Esophagus squamous epithelium (tissue), 5 donors: Measurements from ENCODE around the gene DENND4A. TPM values are rescaled to one million over a fixed set of nuclear protein-coding genes. Genes with fewer than 3 reads are reported as not detected.

Source experiments
- DNase-seq: peaks from one replicate; lab custom pipeline; 2025; lab: John Stamatoyannopoulos, UW
- H3K27ac ChIP-seq, 4 donors: fragments of 200-600 bp; sonication (generic); one replicate each; pipeline ENCODE4 v1.5.1; 2016 to 2019; ENCODE audit warnings: mild to moderate bottlenecking in 1 of 4
- H3K27me3 ChIP-seq, 4 donors: fragments of 200-600 bp; sonication (generic); 1 replicate in 3 of 4; 2 replicates in 1 of 4; pipeline versions ENCODE4 v1.5.1 to v1.6.0; 2017 to 2021; ENCODE audit warnings: antibody characterized with exemption in 1 of 4
- H3K36me3 ChIP-seq, 3 donors: fragments of 200-600 bp; sonication (generic); one replicate each; pipeline ENCODE4 v1.5.1; 2016 to 2019
- H3K4me1 ChIP-seq, 3 donors: fragments of 200-600 bp; sonication (generic); one replicate each; pipeline ENCODE4 v1.5.1; 2017 to 2019
- H3K4me3 ChIP-seq, 4 donors: fragments of 200-600 bp; sonication (generic); 1 replicate in 3 of 4; 2 replicates in 1 of 4; pipeline ENCODE4 v1.5.1; 2016 to 2019; ENCODE audit warnings: mild to moderate bottlenecking in 2 of 4, moderate library complexity in 1 of 4
- H3K9me3 ChIP-seq, 3 donors: fragments of 200-600 bp; sonication (generic); one replicate each; pipeline ENCODE4 v1.5.1; 2016 to 2019
- POLR2A ChIP-seq, 4 donors: fragments of 450-650 bp; IDR thresholded peaks; one replicate each; pipeline ENCODE4 v1.6.1; 2017; ENCODE audit warnings: antibody characterized with exemption in 4 of 4, mild to moderate bottlenecking in 4 of 4, moderate library complexity in 3 of 4
- WGBS, 2 donors: methylation state at CpG; one replicate each; pipeline ENCODE4 v1.1.5; 2018; 5-methylcytosine and 5-hydroxymethylcytosine counted together
- intact Hi-C: fragments of 100-400 bp; cut with DNase I; formaldehyde crosslinking; loops from one replicate; pipeline ENCODE4 v1.15.0; 2022
- total RNA-seq, 4 donors: library from RNA; depleted of rRNA; stranded (reverse); fragments of >200 nt; gene quantifications; one replicate each; pipeline ENCODE4 v1.1.0, GENCODE V29; 2016
- TF ChIP-seq, protein P1 (sequence below), 6 experiments: fragments of 450-650 bp in 4 of 6; fragments of 200-600 bp in 2 of 6; sonication (generic) in 2 of 6; IDR thresholded peaks; one replicate each; pipeline ENCODE4 v1.5.1; 2016 to 2019; ENCODE audit warnings: antibody characterized with exemption in 6 of 6, mild to moderate bottlenecking in 4 of 6, moderate library complexity in 4 of 6
- donor health status: DM: yes; HTN: yes; CAD: no.

Gene DENND4A
- total RNA-seq, 4 donors from 2014 or later: 5.9 to 22.3 (median 10.9) TPM

DNA sequence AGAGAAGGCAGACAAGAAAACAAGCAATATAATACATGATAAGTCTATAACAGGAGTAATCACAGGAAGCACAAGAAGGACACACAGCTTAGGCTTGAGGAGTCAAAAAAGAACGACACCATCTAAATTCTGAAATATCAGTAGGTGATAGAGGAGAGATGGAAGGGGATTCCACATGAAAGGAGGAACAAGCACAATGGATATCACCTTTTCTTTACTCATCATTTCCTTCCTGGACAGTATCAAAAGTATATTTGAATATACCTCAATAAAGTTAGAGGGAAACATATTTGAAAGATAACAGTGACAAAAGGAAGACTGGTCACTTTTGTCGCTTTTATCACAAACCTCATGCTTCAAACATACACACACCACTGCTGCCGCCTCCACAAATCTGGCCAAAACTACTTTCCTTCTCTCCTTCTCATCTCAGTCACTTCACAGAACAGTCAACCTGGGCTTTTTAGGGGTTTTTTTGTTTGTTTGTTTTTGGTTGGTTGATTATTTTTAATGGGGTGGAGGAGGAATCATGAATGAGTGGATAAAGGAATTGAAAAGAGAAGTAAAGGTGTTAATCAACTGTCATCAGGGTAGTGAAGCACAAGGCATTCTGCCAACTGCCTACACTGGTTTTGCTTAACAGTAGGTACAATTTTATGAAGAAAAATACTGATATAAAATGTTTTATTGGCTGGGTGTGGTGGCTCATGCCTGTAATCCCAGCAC, 18.5 kb downstream of the DENND4A start:
- Histone ChIP-seq H3K4me1 (peaks cover 0 to 6% (median 0%) of the 10 kb centered on the region in 3 donors), H3K9me3 (no peaks in the 10 kb centered on the region), H3K27ac (no peak overlapping the region), H3K4me3 (no peak overlapping the region), H3K27me3 (no peaks in the 10 kb centered on the region), H3K36me3 (no peaks in the 10 kb centered on the region)
- 72 to 77% methylated on average over 3 of the region's 3 CpGs for WGBS, 2 donors
- no peak for TF ChIP-seq POLR2A (IDR thresholded peaks at IDR 0.05)
- TF ChIP-seq, protein P1, sequence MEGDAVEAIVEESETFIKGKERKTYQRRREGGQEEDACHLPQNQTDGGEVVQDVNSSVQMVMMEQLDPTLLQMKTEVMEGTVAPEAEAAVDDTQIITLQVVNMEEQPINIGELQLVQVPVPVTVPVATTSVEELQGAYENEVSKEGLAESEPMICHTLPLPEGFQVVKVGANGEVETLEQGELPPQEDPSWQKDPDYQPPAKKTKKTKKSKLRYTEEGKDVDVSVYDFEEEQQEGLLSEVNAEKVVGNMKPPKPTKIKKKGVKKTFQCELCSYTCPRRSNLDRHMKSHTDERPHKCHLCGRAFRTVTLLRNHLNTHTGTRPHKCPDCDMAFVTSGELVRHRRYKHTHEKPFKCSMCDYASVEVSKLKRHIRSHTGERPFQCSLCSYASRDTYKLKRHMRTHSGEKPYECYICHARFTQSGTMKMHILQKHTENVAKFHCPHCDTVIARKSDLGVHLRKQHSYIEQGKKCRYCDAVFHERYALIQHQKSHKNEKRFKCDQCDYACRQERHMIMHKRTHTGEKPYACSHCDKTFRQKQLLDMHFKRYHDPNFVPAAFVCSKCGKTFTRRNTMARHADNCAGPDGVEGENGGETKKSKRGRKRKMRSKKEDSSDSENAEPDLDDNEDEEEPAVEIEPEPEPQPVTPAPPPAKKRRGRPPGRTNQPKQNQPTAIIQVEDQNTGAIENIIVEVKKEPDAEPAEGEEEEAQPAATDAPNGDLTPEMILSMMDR (IDR thresholded peaks at IDR 0.05): no peak
- intact Hi-C loops: no loop called here
- no peak for DNase-seq

DNA sequence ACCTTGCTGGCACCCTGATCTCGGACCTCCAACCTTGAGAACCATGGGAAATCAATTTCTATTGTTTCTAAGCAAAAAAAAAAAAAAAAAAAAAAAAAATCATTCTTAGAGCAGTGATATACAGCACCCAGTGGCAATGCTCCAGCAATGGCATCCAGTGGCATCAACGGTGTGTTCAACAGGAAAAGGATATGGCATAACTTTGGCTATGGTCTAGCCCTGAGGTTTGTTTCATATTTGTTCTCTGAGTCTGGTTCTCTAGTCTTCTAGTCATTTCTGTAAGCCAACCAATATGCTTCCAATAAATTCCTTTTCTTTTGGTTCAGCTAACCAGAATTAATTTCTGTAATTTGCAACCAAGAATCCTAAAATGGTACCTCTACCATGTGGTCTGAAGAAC, 19.2 kb downstream of the DENND4A start:
- Histone ChIP-seq H3K4me1 (peaks cover 0 to 6% (median 0%) of the 10 kb centered on the region in 3 donors), H3K27me3 (no peaks in the 10 kb centered on the region), H3K36me3 (no peaks in the 10 kb centered on the region), H3K27ac (no peak overlapping the region), H3K4me3 (no peak overlapping the region), H3K9me3 (no peaks in the 10 kb centered on the region)
- DNase-seq: no peak
- WGBS, 2 donors: 53 to 70% methylated on average over 2 of the region's 2 CpGs
- TF ChIP-seq, protein P1 (IDR thresholded peaks at IDR 0.05): no peak
- TF ChIP-seq POLR2A (IDR thresholded peaks at IDR 0.05): no peak
- intact Hi-C loops: no loop called here

DNA sequence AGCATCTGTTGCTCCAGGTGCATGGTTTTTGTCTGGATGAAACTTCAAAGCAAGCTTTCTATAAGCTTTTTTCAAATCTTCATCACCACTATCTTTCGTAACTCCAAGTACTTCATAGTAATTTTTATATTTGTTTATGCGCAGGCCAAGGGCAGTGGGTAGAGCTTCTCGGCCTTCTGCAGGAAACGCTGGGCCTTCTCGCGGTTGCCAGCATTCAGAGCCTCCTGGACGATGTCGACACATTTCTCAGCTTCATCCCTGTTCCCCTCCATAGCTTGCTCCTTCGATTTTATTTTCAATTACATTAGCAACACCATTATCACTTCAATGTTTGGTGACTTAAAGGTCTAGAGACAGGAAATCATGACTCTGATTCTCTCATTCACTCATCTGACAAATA, 20.2 kb downstream of the DENND4A start:
- Histone ChIP-seq H3K4me1 (peaks cover 0 to 11% (median 6%) of the 10 kb centered on the region in 3 donors), H3K9me3 (no peaks in the 10 kb centered on the region), H3K4me3 (no peak overlapping the region), H3K36me3 (no peaks in the 10 kb centered on the region), H3K27me3 (no peaks in the 10 kb centered on the region), H3K27ac (no peak overlapping the region)
- 83 to 93% methylated on average over 9 of the region's 9 CpGs for WGBS, 2 donors
- no peak for TF ChIP-seq POLR2A (IDR thresholded peaks at IDR 0.05)
- TF ChIP-seq, protein P1 (IDR thresholded peaks at IDR 0.05): no peak
- intact Hi-C loops: no loop called here
- DNase-seq: no peak

DNA sequence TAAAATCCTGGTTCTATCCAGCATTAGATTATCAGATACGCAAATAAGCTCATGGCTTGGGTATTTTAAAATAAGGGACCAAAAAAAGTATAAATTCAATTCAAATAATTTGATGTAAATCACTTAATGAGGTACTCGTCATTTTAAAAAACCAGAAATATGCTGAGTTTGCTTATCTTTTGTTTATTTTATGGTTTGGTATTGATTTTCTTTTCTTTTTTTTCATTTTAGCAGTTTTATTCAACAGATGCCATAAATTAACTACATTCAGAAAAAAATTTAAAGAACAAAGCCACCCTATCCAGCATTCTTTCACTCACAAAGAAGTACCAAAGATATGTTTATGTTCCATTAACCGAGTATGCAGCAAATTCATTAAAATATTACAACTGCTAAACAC, 22.6 kb downstream of the DENND4A start:
- DNase-seq: no peak
- Histone ChIP-seq H3K36me3 (no peaks in the 10 kb centered on the region), H3K27ac (no peak overlapping the region), H3K4me1 (peaks cover 3 to 16% (median 10%) of the 10 kb centered on the region in 3 donors), H3K4me3 (no peak overlapping the region), H3K9me3 (no peaks in the 10 kb centered on the region), H3K27me3 (no peaks in the 10 kb centered on the region)
- TF ChIP-seq, protein P1 (IDR thresholded peaks at IDR 0.05): no peak
- TF ChIP-seq POLR2A (IDR thresholded peaks at IDR 0.05): no peak
- intact Hi-C loops: no loop called here
- WGBS, 2 donors: 87 to 88% methylated on average over 3 of the region's 3 CpGs

DNA sequence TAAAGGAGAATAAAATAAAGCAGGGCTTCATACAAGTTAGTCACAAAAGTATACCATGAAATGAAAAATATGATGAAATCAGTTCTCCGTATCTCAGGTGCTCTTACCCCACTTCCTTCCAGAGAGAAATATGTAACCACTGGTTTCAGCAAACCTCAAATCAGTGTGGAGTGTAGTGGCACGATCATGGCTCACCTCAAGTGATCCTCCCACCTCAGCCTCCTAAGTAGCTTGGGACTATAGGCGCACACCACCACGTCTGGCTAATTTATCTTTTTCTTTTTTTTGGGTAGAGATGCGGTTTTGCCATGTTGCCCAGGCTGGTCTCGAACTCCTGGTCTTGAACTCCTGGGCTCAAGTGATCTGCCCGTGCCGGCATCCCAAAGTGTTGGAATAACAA, 24.2 kb downstream of the DENND4A start:
- no peaks in the 10 kb centered on the region for H3K9me3 ChIP-seq
- no peaks in the 10 kb centered on the region for H3K27me3 ChIP-seq
- TF ChIP-seq, protein P1 (IDR thresholded peaks at IDR 0.05): no peak
- TF ChIP-seq POLR2A (IDR thresholded peaks at IDR 0.05): no peak
- peaks cover 3 to 13% (median 10%) of the 10 kb centered on the region in 3 donors for H3K4me1 ChIP-seq
- DNase-seq: no peak
- H3K4me3 ChIP-seq: no peak overlapping the region
- intact Hi-C loops: no loop called here
- 88 to 91% methylated on average over 8 of the region's 8 CpGs for WGBS, 2 donors
- H3K27ac ChIP-seq: no peak overlapping the region
- no peaks in the 10 kb centered on the region for H3K36me3 ChIP-seq
